Dorsolateral prefrontal cortex (tissue), 118 donors: Measurements from ENCODE around the gene ALG14. TPM values are rescaled to one million over a fixed set of nuclear protein-coding genes. Genes with fewer than 3 reads are reported as not detected.

Experiments
- total RNA-seq, 120 experiments: library from RNA; stranded (reverse); gene quantifications; one replicate each; pipeline versions ENCODE4 v1.2.3 to v1.2.4, GENCODE V29; 2022

ALG14 gene
- total RNA-seq, 120 experiments from 2014 or later, result 2.4 to 18.5 (median 8.3) TPM

Other genes with a start within 250 kb of the ALG14 start
- gene CNN3, start 145.8 kb downstream of the ALG14 start, total RNA-seq, result 100 to 1,000 TPM in 118 of 120 experiments, 10 to 100 TPM in 2; 91.8 to 419 (median 154) TPM
- 100 to 1,000 TPM in 1 of 120 experiments, 10 to 100 TPM in 119; 30.3 to 104 (median 55.5) TPM for gene TLCD4, start 44.4 kb upstream of the ALG14 start, total RNA-seq
- 10 to 100 TPM in 118 of 120 experiments, 1 to 10 TPM in 2; 8.8 to 33.0 (median 17.9) TPM for gene RWDD3, start 161.3 kb upstream of the ALG14 start, total RNA-seq